Heart right ventricle (tissue), 16 donors: ENCODE measurements around the gene ADARB2. TPM values are rescaled to one million over a fixed set of nuclear protein-coding genes. Genes with fewer than 3 reads are reported as not detected.
"Not testable (repeated sequence)": the region's sequence is repeated elsewhere in the genome, so short reads cannot be mapped to it uniquely, and the experiment has no call there.

Source experiments
- ATAC-seq, 8 donors: fragments of 200-7000 bp; cut with Tn5 transposase; one replicate each; pipeline ENCODE4 v1.9.1; 2020; ENCODE audit warnings: mild to moderate bottlenecking in 8 of 8, moderate library complexity in 8 of 8, moderate number of reproducible peaks in 1 of 8
- DNase-seq, 2 donors: peaks; one replicate each; pipeline ENCODE4 v3.0.0-alpha.2; 2020
- H3K27ac ChIP-seq, 10 donors: fragments of 200-600 bp; sonication (generic) in 2 of 10; one replicate each; pipeline versions ENCODE4 v1.5.0 to v1.8.0; 2020 to 2022; ENCODE audit warnings: mild to moderate bottlenecking in 3 of 10
- H3K27me3 ChIP-seq, 7 donors: fragments of 200-600 bp; one replicate each; pipeline ENCODE4 v1.8.0; 2021 to 2022; ENCODE audit warnings: mild to moderate bottlenecking in 2 of 7
- H3K36me3 ChIP-seq, 9 donors: fragments of 200-600 bp; sonication (generic) in 1 of 9; one replicate each; pipeline versions ENCODE4 v1.5.0 to v1.8.0; 2020 to 2022; ENCODE audit warnings: mild to moderate bottlenecking in 2 of 9
- H3K4me1 ChIP-seq, 9 donors: fragments of 200-600 bp; sonication (generic) in 1 of 9; one replicate each; pipeline versions ENCODE4 v1.5.0 to v1.8.0; 2020 to 2022; ENCODE audit warnings: mild to moderate bottlenecking in 4 of 9
- H3K4me3 ChIP-seq, 10 donors: fragments of 200-600 bp; sonication (generic) in 2 of 10; one replicate each; pipeline versions ENCODE4 v1.5.0 to v1.8.0; 2020 to 2022; ENCODE audit warnings: mild to moderate bottlenecking in 7 of 10, moderate library complexity in 2 of 10
- H3K9me3 ChIP-seq, 11 donors: fragments of 200-600 bp in 10 of 11; sonication (generic) in 2 of 11; one replicate each; pipeline versions ENCODE4 v1.5.0 to v1.8.0; 2013 to 2022; ENCODE audit warnings: mild to moderate bottlenecking in 2 of 11, control low read depth in 1 of 11, moderate library complexity in 1 of 11
- CTCF ChIP-seq, 9 donors: fragments of 200-600 bp; sonication (generic) in 2 of 9; IDR thresholded peaks; one replicate each; pipeline versions ENCODE4 v1.5.0 to v1.8.0; 2021 to 2022; ENCODE audit warnings: antibody characterized with exemption in 9 of 9, mild to moderate bottlenecking in 5 of 9, moderate library complexity in 1 of 9
- WGBS, 2 donors: extraction: QIAGEN DNeasy Blood & Tissue Kit; methylation state at CpG; one replicate each; pipeline ENCODE4 v1.1.7; 2013; ENCODE audit warnings: inconsistent platforms in 1 of 2; 5-methylcytosine and 5-hydroxymethylcytosine counted together
- intact Hi-C, 10 donors: fragments of 100-400 bp; cut with DNase I; formaldehyde crosslinking; loops; one replicate each; pipeline versions ENCODE4 v1.11.1 to v1.14.2; 2022
- polyA plus RNA-seq, 2 donors: library from polyadenylated mRNA; stranded (reverse); fragments of 200-250 nt; gene quantifications; one replicate each; pipeline ENCODE4 v1.2.3, GENCODE V29; 2013
- total RNA-seq, 10 donors: library from RNA; stranded (reverse); fragmentation: NEBNext Ultra II Directional in 3 of 10; extraction: Animal tissue kit (Norgen Biotek cat#: 25700) in 3 of 10; gene quantifications; one replicate each; pipeline versions ENCODE4 v1.2.1 to v1.2.4, GENCODE V29; 2021 to 2023
- donor health status: Arrhythmogenic right ventricular cardiomyopathy.
- donor health status: ischemic (EF 13 %, LVEDD 7.1; RV severe dilation, severe dysfunction).
- donor health status: healthy with polysubstance abuse.
- donor health status: DM: no; HTN: yes; CAD: no.
- donor health status: DM: no; HTN: no; CAD: no.
- donor health status: ischemic (EF 25% LVEDD 6.9; RV normal size, moderate dysfunction).
- donor health status: ischemic (EF 25% LVEDD 5.7; RV mildly dilated, moderate dysfunction).
- donor health status: healthy.
- donor health status: DM: yes; HTN: yes; CAD: no.
- donor health status: Ischemic cardiomyopathy.
- donor health status: ischemic (EF 35%, LVEDD 5.7; RV mildly dilated, moderate dysfunction).
- donor health status: nonischemic (EF 11% LVEDD 7.7; RV severe dilation, severe dysfunction).
- donor health status: DM: yes; HTN: yes; CAD: no.
- donor health status: PGD.
- donor health status: ischemic (EF 29% LVEDD 5.4; RV normal size, mild dysfunction).
- donor health status: nonischemic (EF 23%, LVEDD 6.1; RV moderate dilation, normal function).

Gene ADARB2
- total and polyA plus RNA-seq, 12 donors = 0.08 to 0.47 (median 0.17) TPM; not detected in 2

- Histone ChIP-seq H3K4me1 (no peaks in the 10 kb centered on the region), H3K4me3 (no peak overlapping the region), H3K9me3 (peaks cover 0 to 7% (median 0%) of the 10 kb centered on the region in 11 donors), H3K36me3 (no peaks in the 10 kb centered on the region), H3K27me3 (peaks cover 0 to 15% (median 0%) of the 10 kb centered on the region in 7 donors), H3K27ac (no peak overlapping the region)
- no peak for TF ChIP-seq CTCF (IDR thresholded peaks at IDR 0.05)
- ATAC-seq (no peak), DNase-seq (no peak)
- 91 to 93% methylated on average over 10 of the region's 10 CpGs for WGBS, 2 donors
- intact Hi-C loops = no loop called here
Measured at GRCh38 chr10:1229574-1229973, 507.8 kb downstream of the ADARB2 start.

- ATAC-seq (no peak), DNase-seq (no peak)
- H3K4me1 ChIP-seq = no peaks in the 10 kb centered on the region
- peaks cover 0 to 13% (median 0%) of the 10 kb centered on the region in 7 donors for H3K27me3 ChIP-seq
- 51 to 58% methylated on average over 3 of the region's 3 CpGs for WGBS, 2 donors
- TF ChIP-seq CTCF (IDR thresholded peaks at IDR 0.05) = no peak
- no peak overlapping the region for H3K27ac ChIP-seq
- intact Hi-C loops = no loop called here
- no peak overlapping the region for H3K4me3 ChIP-seq
- no peaks in the 10 kb centered on the region for H3K36me3 ChIP-seq
- peaks cover 0 to 3% (median 0%) of the 10 kb centered on the region in 11 donors for H3K9me3 ChIP-seq
Measured at GRCh38 chr10:1229116-1229515, 508.2 kb downstream of the ADARB2 start.

- no peak for DNase-seq
- Histone ChIP-seq H3K9me3 (peaks cover 0 to 3% (median 0%) of the 10 kb centered on the region in 11 donors), H3K27me3 (peaks cover 0 to 10% (median 0%) of the 10 kb centered on the region in 7 donors), H3K4me1 (no peaks in the 10 kb centered on the region), H3K4me3 (no peak overlapping the region), H3K36me3 (no peaks in the 10 kb centered on the region), H3K27ac (no peak overlapping the region)
- 84% methylated on average over 14 of the region's 14 CpGs for WGBS, 2 donors
- intact Hi-C loops = no loop called here
- ATAC-seq = no peak
- TF ChIP-seq CTCF (IDR thresholded peaks at IDR 0.05) = no peak
Measured at GRCh38 chr10:1228467-1228975, 508.8 kb downstream of the ADARB2 start.

GRCh38 chr10:1227510-1228402 is 509.6 kb downstream of the ADARB2 start:
- no peak for DNase-seq
- H3K4me1 ChIP-seq = no peaks in the 10 kb centered on the region
- ATAC-seq = no peak
- peaks cover 0 to 10% (median 0%) of the 10 kb centered on the region in 7 donors for H3K27me3 ChIP-seq
- TF ChIP-seq CTCF (IDR thresholded peaks at IDR 0.05) = no peak
- intact Hi-C loops = no loop called here
- no peak overlapping the region for H3K27ac ChIP-seq
- H3K4me3 ChIP-seq = no peak overlapping the region
- peaks cover 0 to 3% (median 0%) of the 10 kb centered on the region in 11 donors for H3K9me3 ChIP-seq
- H3K36me3 ChIP-seq = no peaks in the 10 kb centered on the region
- WGBS, 2 donors = 57 to 65% methylated on average over 9 of the region's 9 CpGs

- WGBS, 2 donors = 60 to 63% methylated on average over 8 of the region's 8 CpGs
- H3K27me3 ChIP-seq, H3K9me3 ChIP-seq, H3K4me3 ChIP-seq, H3K36me3 ChIP-seq, H3K4me1 ChIP-seq, H3K27ac ChIP-seq, ATAC-seq, DNase-seq, intact Hi-C loops: not testable (repeated sequence)
Measured at GRCh38 chr10:1226907-1227306, 510.4 kb downstream of the ADARB2 start.

GRCh38 chr10:1219874-1220273 is 517.5 kb downstream of the ADARB2 start:
- H3K27me3 ChIP-seq, H3K4me1 ChIP-seq, intact Hi-C loops, H3K27ac ChIP-seq, H3K9me3 ChIP-seq, H3K4me3 ChIP-seq, H3K36me3 ChIP-seq, DNase-seq, ATAC-seq: not testable (repeated sequence)
- 0 to 12% methylated on average over 1 of the region's 1 CpG for WGBS, 2 donors
